Sigmoid colon (tissue), 7 donors: ENCODE measurements around the gene ZNF385C. TPM values are rescaled to one million over a fixed set of nuclear protein-coding genes. Genes with fewer than 3 reads are reported as not detected.
A peak's percentile ranks its signal among the peaks of the same experiment; 100 is the strongest.

Experiments
- DNase-seq: peaks from one replicate; pipeline ENCODE4 v3.0.0-alpha.2; 2019
- H3K27ac ChIP-seq, 4 donors: fragments of 200-600 bp; sonication (generic); one replicate each; pipeline ENCODE4 v1.5.1; 2016 to 2019; ENCODE audit warnings: mild to moderate bottlenecking in 1 of 4
- H3K27me3 ChIP-seq, 3 donors: fragments of 200-600 bp; sonication (generic); one replicate each; pipeline ENCODE4 v1.5.1; 2019; ENCODE audit warnings: mild to moderate bottlenecking in 1 of 3
- H3K36me3 ChIP-seq, 4 donors: fragments of 200-600 bp; sonication (generic); one replicate each; pipeline ENCODE4 v1.5.1; 2016 to 2019
- H3K4me1 ChIP-seq, 4 donors: fragments of 200-600 bp; sonication (generic); one replicate each; pipeline ENCODE4 v1.5.1; 2017 to 2019
- H3K4me3 ChIP-seq, 4 donors: fragments of 200-600 bp; sonication (generic); one replicate each; pipeline ENCODE4 v1.5.1; 2017 to 2019; ENCODE audit warnings: mild to moderate bottlenecking in 2 of 4, moderate library complexity in 1 of 4
- H3K9me3 ChIP-seq, 4 donors: fragments of 200-600 bp in 3 of 4; sonication (generic) in 3 of 4; one replicate each; pipeline versions ENCODE4 v1.5.1 to v1.6.1; 2013 to 2019
- CTCF ChIP-seq, 4 experiments: fragments of 450-650 bp in 3 of 4; fragments of 200-600 bp in 1 of 4; IDR thresholded peaks; one replicate each; pipeline ENCODE4 v1.5.1; 2016 to 2019; ENCODE audit warnings: antibody characterized with exemption in 4 of 4, mild to moderate bottlenecking in 3 of 4, moderate library complexity in 2 of 4
- EP300 ChIP-seq, 4 donors: sonication (generic); formaldehyde crosslinking; IDR thresholded peaks; one replicate each; pipeline ENCODE4 v1.6.1; 2017; ENCODE audit warnings: antibody characterized with exemption in 4 of 4
- POLR2A ChIP-seq, 2 donors: fragments of 450-650 bp; IDR thresholded peaks; one replicate each; pipeline ENCODE4 v1.6.1; 2016; ENCODE audit warnings: antibody characterized with exemption in 2 of 2, mild to moderate bottlenecking in 2 of 2, moderate library complexity in 2 of 2
- POLR2AphosphoS5 ChIP-seq, 4 donors: sonication (generic); formaldehyde crosslinking; IDR thresholded peaks; one replicate each; pipeline ENCODE4 v1.6.1; 2017; ENCODE audit warnings: antibody characterized with exemption in 4 of 4
- WGBS, 2 donors: extraction: QIAGEN DNeasy Blood & Tissue Kit; methylation state at CpG; one replicate each; pipeline ENCODE4 v1.1.7; 2013; 5-methylcytosine and 5-hydroxymethylcytosine counted together
- intact Hi-C: fragments of 100-400 bp; cut with DNase I; formaldehyde crosslinking; loops from one replicate; pipeline ENCODE4 v1.15.1; 2023
- polyA plus RNA-seq, 3 donors: library from polyadenylated mRNA; stranded (reverse); fragments of 200-250 nt; gene quantifications; one replicate each; pipeline ENCODE4 v1.2.3, GENCODE V29; 2013
- total RNA-seq, 4 donors: library from RNA; depleted of rRNA; stranded (reverse); fragments of >200 nt; gene quantifications; one replicate each; pipeline ENCODE4 v1.1.0, GENCODE V29; 2016
- donor health status: healthy with polysubstance abuse.
- donor health status: Bipolar disorder and iron deficiency.
- donor health status: healthy.

The ZNF385C gene
- total and polyA plus RNA-seq, 7 donors, result 0.33 to 0.60 (median 0.42) TPM; not detected in 4

- DNase-seq, result no peak
- 66% methylated on average over 6 of the region's 6 CpGs for WGBS, 2 donors
- Histone ChIP-seq H3K4me3 (peak overlapping the region in 2 of 4 donors; percentile 29), H3K36me3 (peaks cover 0 to 24% (median 6%) of the 10 kb centered on the region in 4 donors), H3K9me3 (no peaks in the 10 kb centered on the region), H3K27ac (no peak overlapping the region), H3K27me3 (no peaks in the 10 kb centered on the region), H3K4me1 (peaks cover 0 to 22% (median 17%) of the 10 kb centered on the region in 4 donors)
- intact Hi-C loops, result no loop called here
- no peak for TF ChIP-seq EP300 (IDR thresholded peaks at IDR 0.05)
- TF ChIP-seq CTCF (IDR thresholded peaks at IDR 0.05), result no peak
- no peak for TF ChIP-seq POLR2A (IDR thresholded peaks at IDR 0.05)
- TF ChIP-seq POLR2AphosphoS5 (IDR thresholded peaks at IDR 0.05), result no peak
Measured at GRCh38 chr17:42107124-42107523, 8.9 kb upstream of the ZNF385C start.

- intact Hi-C loops, result no loop called here
- Histone ChIP-seq H3K36me3 (peaks cover 0 to 24% (median 6%) of the 10 kb centered on the region in 4 donors), H3K4me3 (no peak overlapping the region), H3K27ac (no peak overlapping the region), H3K27me3 (no peaks in the 10 kb centered on the region), H3K9me3 (no peaks in the 10 kb centered on the region), H3K4me1 (peaks cover 0 to 18% (median 10%) of the 10 kb centered on the region in 4 donors)
- 94 to 97% methylated on average over 2 of the region's 2 CpGs for WGBS, 2 donors
- DNase-seq, result no peak
- no peak for TF ChIP-seq POLR2A (IDR thresholded peaks at IDR 0.05)
- no peak for TF ChIP-seq EP300 (IDR thresholded peaks at IDR 0.05)
Measured at GRCh38 chr17:42106009-42106408, 7.7 kb upstream of the ZNF385C start.

GRCh38 chr17:42104264-42104663 lies 6.0 kb upstream of the ZNF385C start:
- Histone ChIP-seq H3K27me3 (no peaks in the 10 kb centered on the region), H3K9me3 (no peaks in the 10 kb centered on the region), H3K4me1 (peaks cover 0 to 14% (median 8%) of the 10 kb centered on the region in 4 donors), H3K36me3 (peaks cover 0 to 24% (median 6%) of the 10 kb centered on the region in 4 donors), H3K27ac (no peak overlapping the region), H3K4me3 (no peak overlapping the region)
- TF ChIP-seq CTCF (IDR thresholded peaks at IDR 0.05) (no peak), POLR2AphosphoS5 (IDR thresholded peaks at IDR 0.05) (no peak), EP300 (IDR thresholded peaks at IDR 0.05) (no peak)
- no peak for DNase-seq
- WGBS, 2 donors, result 88 to 96% methylated on average over 3 of the region's 3 CpGs
- intact Hi-C loops, result loop anchor here (5.0 kb wide), 1 partner anchor 142 kb away; no protein-coding TSS in a partner anchor

- no peaks in the 10 kb centered on the region for H3K9me3 ChIP-seq
- H3K36me3 ChIP-seq, result peaks cover 0 to 15% (median 6%) of the 10 kb centered on the region in 4 donors
- intact Hi-C loops, result loop anchor here (5.0 kb wide), 1 partner anchor 141 kb away; no protein-coding TSS in a partner anchor
- TF ChIP-seq POLR2A (IDR thresholded peaks at IDR 0.05), result no peak
- TF ChIP-seq POLR2AphosphoS5 (IDR thresholded peaks at IDR 0.05), result no peak
- TF ChIP-seq CTCF (IDR thresholded peaks at IDR 0.05), result no peak
- no peak for TF ChIP-seq EP300 (IDR thresholded peaks at IDR 0.05)
- no peak overlapping the region for H3K4me3 ChIP-seq
- no peak for DNase-seq
- H3K4me1 ChIP-seq, result peaks cover 0 to 15% (median 10%) of the 10 kb centered on the region in 4 donors
- WGBS, 2 donors, result 90 to 92% methylated on average over 11 of the region's 11 CpGs
- no peak overlapping the region for H3K27ac ChIP-seq
- H3K27me3 ChIP-seq, result peaks cover 0 to 2% (median under 1%) of the 10 kb centered on the region in 3 donors
Measured at GRCh38 chr17:42103221-42103954, 5.1 kb upstream of the ZNF385C start.

GRCh38 chr17:42101513-42102292 lies 3.4 kb upstream of the ZNF385C start:
- Histone ChIP-seq H3K4me3 (no peak overlapping the region), H3K9me3 (no peaks in the 10 kb centered on the region), H3K4me1 (peaks cover 0 to 12% (median 10%) of the 10 kb centered on the region in 4 donors), H3K27me3 (peaks cover 6 to 19% (median 18%) of the 10 kb centered on the region in 3 donors), H3K36me3 (peaks cover 0 to 15% (median 6%) of the 10 kb centered on the region in 4 donors), H3K27ac (no peak overlapping the region)
- DNase-seq, result peak; percentile 83
- TF ChIP-seq POLR2AphosphoS5 (IDR thresholded peaks at IDR 0.05) (no peak), CTCF (IDR thresholded peaks at IDR 0.05) (peak; percentile 31 to 64 (median 54))
- WGBS, 2 donors, result 30 to 50% methylated on average over 14 of the region's 14 CpGs
- intact Hi-C loops, result loop anchor here (5.0 kb wide), 1 partner anchor 139 kb away; no protein-coding TSS in a partner anchor
